ENCODE results near the gene HCN2. TPM values are rescaled to one million over a fixed set of nuclear protein-coding genes. Genes with fewer than 3 reads are reported as not detected.
A peak's percentile ranks its signal among the peaks of the same experiment; 100 is the strongest.

The HCN2 gene
- total RNA-seq, 2 donors from 2014 or later, result 1.1 to 3.0 TPM

GRCh38 chr19:651991-652390 lies 62.3 kb downstream of the HCN2 start:
- DNase-seq, result no peak
- Mint-ChIP-seq H3K27me3 (no peaks in the 10 kb centered on the region), H3K4me1 (peaks cover 24% of the 10 kb centered on the region), H3K27ac (no peak overlapping the region), H3K36me3 (ENCODE audit: low read depth) (no peaks in the 10 kb centered on the region), H3K4me3 (no peak overlapping the region)
- no peak for ATAC-seq
- H3K9me3 ChIP-seq (ENCODE audit: control insufficient read depth, low read length, poor library complexity, severe bottlenecking), result no peaks in the 10 kb centered on the region

- Mint-ChIP-seq H3K4me3 (no peak overlapping the region), H3K27ac (no peak overlapping the region), H3K27me3 (no peaks in the 10 kb centered on the region), H3K36me3 (ENCODE audit: low read depth) (no peaks in the 10 kb centered on the region), H3K4me1 (peaks cover 29% of the 10 kb centered on the region)
- H3K9me3 ChIP-seq (ENCODE audit: control insufficient read depth, low read length, poor library complexity, severe bottlenecking), result no peaks in the 10 kb centered on the region
- DNase-seq (no peak), ATAC-seq (no peak)
Observed at GRCh38 chr19:652467-653389, 63.0 kb downstream of the HCN2 start.

GRCh38 chr19:653425-653824 lies 63.7 kb downstream of the HCN2 start:
- ATAC-seq, result no peak

GRCh38 chr19:655691-656090 lies 66.0 kb downstream of the HCN2 start:
- no peaks in the 10 kb centered on the region for H3K27me3 Mint-ChIP-seq
- no peaks in the 10 kb centered on the region for H3K9me3 ChIP-seq (ENCODE audit: control insufficient read depth, low read length, poor library complexity, severe bottlenecking)
- no peak for DNase-seq
- H3K27ac Mint-ChIP-seq, result peak overlapping the region; percentile 95
- H3K4me3 Mint-ChIP-seq, result no peak overlapping the region
- ATAC-seq, result no peak
- peaks cover 44% of the 10 kb centered on the region for H3K4me1 Mint-ChIP-seq
- H3K36me3 Mint-ChIP-seq (ENCODE audit: low read depth), result no peaks in the 10 kb centered on the region

More at GRCh38 chr19:653425-653824, 63.7 kb downstream of the HCN2 start:
- H3K9me3 ChIP-seq (ENCODE audit: control insufficient read depth, low read length, poor library complexity, severe bottlenecking), result no peaks in the 10 kb centered on the region
- Mint-ChIP-seq H3K27ac (no peak overlapping the region), H3K27me3 (no peaks in the 10 kb centered on the region), H3K4me3 (no peak overlapping the region), H3K4me1 (peaks cover 30% of the 10 kb centered on the region), H3K36me3 (ENCODE audit: low read depth) (no peaks in the 10 kb centered on the region)
- DNase-seq, result no peak

- Mint-ChIP-seq H3K4me1 (peaks cover 49% of the 10 kb centered on the region), H3K36me3 (ENCODE audit: low read depth) (no peaks in the 10 kb centered on the region)
- DNase-seq, result no peak
Observed at GRCh38 chr19:656751-657559, 67.3 kb downstream of the HCN2 start.

GRCh38 chr19:657611-658010 lies 67.9 kb downstream of the HCN2 start:
- H3K9me3 ChIP-seq (ENCODE audit: control insufficient read depth, low read length, poor library complexity, severe bottlenecking), result no peaks in the 10 kb centered on the region
- DNase-seq (no peak), ATAC-seq (no peak)
- H3K27ac Mint-ChIP-seq, result peak overlapping the region; percentile 95
- H3K4me3 Mint-ChIP-seq, result no peak overlapping the region
- no peaks in the 10 kb centered on the region for H3K27me3 Mint-ChIP-seq
- no peaks in the 10 kb centered on the region for H3K36me3 Mint-ChIP-seq (ENCODE audit: low read depth)
- peaks cover 49% of the 10 kb centered on the region for H3K4me1 Mint-ChIP-seq

More at GRCh38 chr19:656751-657559, 67.3 kb downstream of the HCN2 start:
- Mint-ChIP-seq H3K27ac (peak overlapping the region; percentile 95), H3K27me3 (no peaks in the 10 kb centered on the region), H3K4me3 (peak overlapping the region; percentile 69)
- ATAC-seq, result no peak
- H3K9me3 ChIP-seq (ENCODE audit: control insufficient read depth, low read length, poor library complexity, severe bottlenecking), result no peaks in the 10 kb centered on the region

- H3K36me3 Mint-ChIP-seq (ENCODE audit: low read depth), result no peaks in the 10 kb centered on the region
- H3K27me3 Mint-ChIP-seq, result no peaks in the 10 kb centered on the region
- peak overlapping the region; percentile 96 for H3K4me3 Mint-ChIP-seq
- H3K9me3 ChIP-seq (ENCODE audit: control insufficient read depth, low read length, poor library complexity, severe bottlenecking), result no peaks in the 10 kb centered on the region
- peak overlapping the region; percentile 100 for H3K27ac Mint-ChIP-seq
- ATAC-seq (no peak), DNase-seq (no peak)
- H3K4me1 Mint-ChIP-seq, result peaks cover 49% of the 10 kb centered on the region
Observed at GRCh38 chr19:658059-658839, 68.6 kb downstream of the HCN2 start.

GRCh38 chr19:658916-659839 lies 69.5 kb downstream of the HCN2 start:
- peak; percentile 20 for ATAC-seq
- no peaks in the 10 kb centered on the region for H3K36me3 Mint-ChIP-seq (ENCODE audit: low read depth)
- DNase-seq, result peak; percentile 46 to 73 (median 47)
- H3K4me1 Mint-ChIP-seq, result peaks cover 50% of the 10 kb centered on the region
- H3K9me3 ChIP-seq (ENCODE audit: control insufficient read depth, low read length, poor library complexity, severe bottlenecking), result no peaks in the 10 kb centered on the region
- H3K4me3 Mint-ChIP-seq, result peak overlapping the region; percentile 96
- H3K27ac Mint-ChIP-seq, result peak overlapping the region; percentile 100
- H3K27me3 Mint-ChIP-seq, result no peaks in the 10 kb centered on the region

GRCh38 chr19:660793-661426 lies 71.2 kb downstream of the HCN2 start:
- H3K27ac Mint-ChIP-seq, result peak overlapping the region; percentile 100
- ATAC-seq, result no peak
- H3K27me3 Mint-ChIP-seq, result no peaks in the 10 kb centered on the region
- no peaks in the 10 kb centered on the region for H3K9me3 ChIP-seq (ENCODE audit: control insufficient read depth, low read length, poor library complexity, severe bottlenecking)
- no peak for DNase-seq
- peak overlapping the region; percentile 96 for H3K4me3 Mint-ChIP-seq
- H3K4me1 Mint-ChIP-seq, result peaks cover 45% of the 10 kb centered on the region
- no peaks in the 10 kb centered on the region for H3K36me3 Mint-ChIP-seq (ENCODE audit: low read depth)

GRCh38 chr19:661427-662196 lies 71.9 kb downstream of the HCN2 start:
- H3K9me3 ChIP-seq (ENCODE audit: control insufficient read depth, low read length, poor library complexity, severe bottlenecking), result no peaks in the 10 kb centered on the region
- DNase-seq (peak; percentile 44 to 59 (median 58)), ATAC-seq (peak; percentile 39)
- H3K27ac Mint-ChIP-seq, result peak overlapping the region; percentile 100
- H3K36me3 Mint-ChIP-seq (ENCODE audit: low read depth), result no peaks in the 10 kb centered on the region
- no peaks in the 10 kb centered on the region for H3K27me3 Mint-ChIP-seq
- peak overlapping the region; percentile 96 for H3K4me3 Mint-ChIP-seq
- H3K4me1 Mint-ChIP-seq, result peaks cover 39% of the 10 kb centered on the region

GRCh38 chr19:662207-662961 lies 72.7 kb downstream of the HCN2 start:
- Mint-ChIP-seq H3K4me1 (peaks cover 35% of the 10 kb centered on the region), H3K4me3 (peak overlapping the region; percentile 96), H3K27ac (peak overlapping the region; percentile 100), H3K27me3 (no peaks in the 10 kb centered on the region), H3K36me3 (ENCODE audit: low read depth) (no peaks in the 10 kb centered on the region)
- H3K9me3 ChIP-seq (ENCODE audit: control insufficient read depth, low read length, poor library complexity, severe bottlenecking), result no peaks in the 10 kb centered on the region
- ATAC-seq (no peak), DNase-seq (peak; percentile 36 to 52 (median 51))

Measured in T-helper 17 cell (primary cell).